HG03575 (cell line): Measurements from ENCODE around the gene SLC7A11.
"Not testable (repeated sequence)": the region's sequence is repeated elsewhere in the genome, so short reads cannot be mapped to it uniquely, and the experiment has no call there.

Experiments
- ATAC-seq: cut with Tn5 transposase; IDR thresholded peaks from one replicate; pipeline ENCODE4 v1.9.1; 2021; ENCODE audit not compliant: unreplicated experiment, insufficient number of reproducible peaks, low FRiP score; ENCODE audit errors: extremely low read depth

SLC7A11 gene

GRCh38 chr4:138248058-138248457, 5.9 kb upstream of the SLC7A11 start:
- no peak for ATAC-seq

GRCh38 chr4:138247643-138248042, 5.5 kb upstream of the SLC7A11 start:
- no peak for ATAC-seq

DNA sequence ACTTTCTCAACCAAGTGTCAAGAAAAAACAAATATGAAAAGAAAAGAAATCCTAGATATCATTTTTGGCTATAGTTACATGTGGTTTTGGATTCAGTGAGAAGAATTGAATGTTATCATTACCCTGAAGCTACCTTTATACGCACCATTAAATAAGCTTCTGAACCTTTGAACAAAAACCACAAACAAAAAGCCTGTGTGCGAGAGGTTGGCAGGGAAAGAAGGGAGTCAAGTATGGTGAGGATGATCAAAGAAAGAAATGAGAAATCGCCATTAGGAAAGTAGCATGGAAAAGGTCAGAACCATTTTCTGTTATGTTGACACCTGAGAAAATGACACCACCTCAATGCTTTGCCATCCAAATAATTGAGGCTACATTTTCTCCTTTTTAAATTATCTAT, 1.2 kb upstream of the SLC7A11 start:
- no peak for ATAC-seq

DNA sequence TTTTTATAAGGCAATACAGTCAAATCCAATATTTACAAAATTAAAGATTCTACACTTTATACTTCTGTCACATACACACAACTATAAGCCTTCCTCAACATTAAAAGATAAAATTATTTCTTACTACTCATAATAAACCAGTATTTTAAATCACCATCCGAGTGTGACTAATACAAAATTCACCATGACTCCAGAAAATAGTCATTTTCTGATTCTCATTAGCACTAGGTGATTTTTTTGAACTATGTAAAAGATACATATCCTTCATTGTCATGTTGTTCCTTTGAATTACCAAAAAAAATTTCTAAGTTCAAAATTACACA, 646 bp upstream of the SLC7A11 start:
- ATAC-seq, result no peak

DNA sequence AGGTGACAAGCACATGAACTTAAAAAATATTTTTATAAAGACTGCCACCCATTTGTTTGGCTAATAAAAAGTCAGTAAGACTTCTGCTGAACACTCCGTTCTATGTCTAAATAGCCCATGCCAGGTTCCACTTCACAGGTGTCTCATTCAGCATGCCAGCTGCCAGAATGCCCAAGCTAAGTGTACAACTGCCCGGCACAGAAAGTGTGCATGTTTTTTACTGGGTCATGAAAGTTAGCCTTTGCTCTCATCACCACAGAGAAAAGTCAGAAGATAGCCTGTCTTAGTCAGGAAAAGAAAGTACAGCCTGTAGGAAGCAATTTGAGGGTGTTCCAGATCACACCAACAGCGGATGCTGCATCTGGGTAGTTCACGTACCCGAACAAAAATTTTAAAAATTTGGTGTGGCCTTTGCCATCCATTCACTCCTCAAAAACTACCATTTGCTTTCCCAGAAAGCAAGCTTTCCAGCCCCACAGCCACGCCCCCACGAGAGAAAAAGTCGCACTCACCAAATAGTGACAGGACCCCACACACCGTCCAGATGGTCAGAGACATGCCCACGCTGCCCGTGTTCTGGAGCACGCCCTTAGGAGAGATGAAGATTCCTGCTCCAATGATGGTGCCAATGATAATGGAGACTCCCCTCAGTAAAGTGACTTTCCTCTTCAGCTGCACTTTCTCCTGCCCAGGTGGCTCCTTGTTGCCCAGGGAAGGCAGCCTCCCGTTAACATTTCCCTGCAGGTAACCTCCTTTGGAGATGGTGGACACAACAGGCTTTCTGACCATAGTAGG, 671 bp downstream of the SLC7A11 start:
- ATAC-seq, result no peak

- ATAC-seq, result no peak
Observed at GRCh38 chr4:138239491-138239890, 2.7 kb downstream of the SLC7A11 start.

GRCh38 chr4:138238521-138239292, 3.4 kb downstream of the SLC7A11 start:
- ATAC-seq, result no peak

GRCh38 chr4:138237132-138237531, 5.0 kb downstream of the SLC7A11 start:
- ATAC-seq, result not testable (repeated sequence)

- no peak for ATAC-seq
Observed at GRCh38 chr4:138236037-138236436, 6.1 kb downstream of the SLC7A11 start.

DNA sequence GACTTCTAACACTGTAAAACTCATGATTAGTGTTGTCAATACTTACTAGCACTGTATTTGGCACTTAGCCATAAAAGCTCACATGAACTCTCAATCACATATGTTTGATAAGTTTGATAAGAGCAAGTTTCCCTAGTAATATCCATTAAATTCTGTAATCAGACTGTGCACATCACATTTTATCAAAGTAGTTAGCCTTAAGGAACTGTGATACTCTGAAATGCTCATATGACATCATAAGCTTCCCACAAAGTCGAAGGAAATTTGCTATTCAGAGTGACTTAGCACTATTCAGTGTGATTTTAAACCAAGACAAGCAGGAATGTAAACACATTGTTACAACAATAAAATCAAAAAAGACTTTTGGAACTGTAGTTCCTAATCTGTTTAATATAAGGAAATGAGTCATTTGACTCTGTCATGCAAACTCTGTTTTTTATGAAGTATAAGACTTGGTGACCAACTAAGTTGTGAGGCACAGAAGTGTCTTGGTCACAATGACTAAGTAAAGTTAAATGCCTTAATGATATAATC, 6.7 kb downstream of the SLC7A11 start:
- ATAC-seq, result no peak

DNA sequence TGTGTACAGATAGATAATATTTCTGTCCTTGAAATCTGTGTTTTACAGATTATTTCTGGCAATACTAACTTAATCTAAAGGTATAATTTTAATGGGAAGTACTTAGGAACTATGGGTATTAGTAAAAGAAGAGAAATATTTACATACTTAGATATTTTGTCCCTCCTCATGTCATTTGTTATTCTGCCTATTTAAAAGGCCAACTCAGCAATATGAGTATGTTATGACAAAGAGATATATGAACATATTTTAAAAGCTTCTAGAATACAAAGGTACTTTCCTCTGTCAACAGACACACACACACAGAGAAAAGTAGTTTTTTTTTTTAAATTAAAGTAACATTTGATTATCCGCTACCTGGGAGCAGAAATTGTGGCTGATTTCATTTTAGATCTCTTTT, 7.9 kb downstream of the SLC7A11 start:
- no peak for ATAC-seq

GRCh38 chr4:138233313-138234034, 8.7 kb downstream of the SLC7A11 start:
- no peak for ATAC-seq

DNA sequence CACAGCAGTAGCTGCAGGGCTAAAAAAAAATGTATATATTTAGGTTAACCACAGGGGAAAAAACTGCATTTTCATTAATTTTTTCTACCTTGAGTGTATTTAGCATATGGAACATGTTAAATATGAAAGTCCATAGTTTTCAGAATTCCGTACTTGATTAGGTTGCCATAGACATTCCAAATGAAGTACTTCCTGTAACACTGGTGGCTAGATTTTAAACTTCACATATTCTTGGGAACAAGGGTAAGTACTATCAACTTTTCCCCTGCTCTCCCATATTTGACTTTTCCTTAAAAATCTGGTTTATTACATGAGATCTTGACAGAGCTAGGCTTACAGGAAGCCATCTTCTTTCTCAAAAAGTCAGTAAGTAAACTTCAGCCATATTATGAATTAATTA, 9.8 kb downstream of the SLC7A11 start:
- no peak for ATAC-seq

DNA sequence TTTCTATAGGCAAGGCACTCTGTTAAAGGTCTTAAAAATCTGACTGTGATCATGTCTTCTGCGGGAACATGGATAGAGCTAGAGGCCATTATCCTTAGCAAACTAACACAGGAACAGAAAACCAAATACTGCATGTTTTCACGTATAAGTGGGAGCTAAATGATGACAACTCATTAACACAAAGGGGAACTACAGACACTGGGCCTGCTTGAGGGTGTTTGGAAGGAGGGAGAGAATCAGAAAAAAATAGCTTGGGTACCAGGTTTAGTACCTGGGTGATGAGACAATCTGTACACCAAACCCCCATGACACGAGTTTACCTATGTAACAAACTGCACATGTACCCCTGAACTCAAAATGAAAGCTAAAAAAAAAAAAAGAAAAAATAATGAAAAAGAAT, 12.1 kb downstream of the SLC7A11 start:
- no peak for ATAC-seq

DNA sequence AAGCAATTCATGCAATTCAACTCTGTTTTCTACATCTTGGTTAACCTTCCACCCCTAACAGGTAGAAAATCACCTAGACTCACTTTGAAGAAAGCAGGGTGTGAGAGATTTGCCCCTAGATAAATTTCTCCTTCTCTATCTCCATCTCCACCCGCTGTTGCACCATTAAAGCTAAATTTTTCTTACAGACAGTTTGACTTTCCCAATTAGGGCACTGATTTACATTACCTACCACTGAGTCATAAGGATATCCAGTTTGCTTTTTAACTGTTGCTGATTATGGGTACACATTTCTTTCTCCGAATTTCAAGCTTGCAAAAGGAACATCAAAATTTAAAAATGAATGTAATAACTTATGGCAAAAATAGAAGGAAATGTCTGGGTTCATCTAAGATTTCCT, 13.0 kb downstream of the SLC7A11 start:
- ATAC-seq, result no peak

DNA sequence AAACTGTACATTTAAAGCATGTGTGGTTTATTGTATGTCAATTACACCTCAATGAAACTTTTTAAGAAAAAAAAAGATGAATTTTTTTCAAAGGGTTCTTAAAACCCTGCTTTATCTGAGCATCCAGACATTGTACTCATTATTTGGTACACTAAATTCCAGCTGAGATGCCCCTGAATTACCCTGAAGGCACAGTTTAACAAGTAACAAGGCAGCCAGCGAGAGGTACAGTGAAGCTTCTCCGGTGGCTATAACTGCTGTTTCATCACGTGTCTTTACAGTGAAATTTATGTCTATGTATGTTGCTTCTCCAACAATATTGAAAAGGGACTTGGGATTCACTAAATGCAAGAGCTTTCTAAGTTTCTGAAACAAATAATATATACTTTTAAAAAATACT, 15.8 kb downstream of the SLC7A11 start:
- ATAC-seq, result no peak

- no peak for ATAC-seq
Observed at GRCh38 chr4:138225477-138225876, 16.7 kb downstream of the SLC7A11 start.

DNA sequence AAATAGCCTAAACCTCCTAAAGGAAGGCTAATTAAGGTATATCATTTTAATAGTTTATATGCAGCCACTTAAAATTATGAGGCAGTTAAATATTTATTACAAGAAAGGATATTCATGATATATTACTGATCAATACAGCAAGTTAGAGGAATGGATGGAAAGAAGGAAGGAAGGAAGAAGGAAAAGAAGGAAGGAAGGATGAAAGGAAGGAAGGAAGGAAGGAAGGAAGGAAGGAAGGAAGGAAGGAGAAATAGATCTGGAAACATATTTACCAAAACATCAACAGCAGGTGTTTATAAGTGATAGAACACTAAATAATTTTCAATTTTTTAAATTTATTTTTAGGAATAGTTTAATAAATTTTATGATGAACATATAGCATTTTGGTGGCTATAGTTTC, 17.5 kb downstream of the SLC7A11 start:
- ATAC-seq, result no peak

DNA sequence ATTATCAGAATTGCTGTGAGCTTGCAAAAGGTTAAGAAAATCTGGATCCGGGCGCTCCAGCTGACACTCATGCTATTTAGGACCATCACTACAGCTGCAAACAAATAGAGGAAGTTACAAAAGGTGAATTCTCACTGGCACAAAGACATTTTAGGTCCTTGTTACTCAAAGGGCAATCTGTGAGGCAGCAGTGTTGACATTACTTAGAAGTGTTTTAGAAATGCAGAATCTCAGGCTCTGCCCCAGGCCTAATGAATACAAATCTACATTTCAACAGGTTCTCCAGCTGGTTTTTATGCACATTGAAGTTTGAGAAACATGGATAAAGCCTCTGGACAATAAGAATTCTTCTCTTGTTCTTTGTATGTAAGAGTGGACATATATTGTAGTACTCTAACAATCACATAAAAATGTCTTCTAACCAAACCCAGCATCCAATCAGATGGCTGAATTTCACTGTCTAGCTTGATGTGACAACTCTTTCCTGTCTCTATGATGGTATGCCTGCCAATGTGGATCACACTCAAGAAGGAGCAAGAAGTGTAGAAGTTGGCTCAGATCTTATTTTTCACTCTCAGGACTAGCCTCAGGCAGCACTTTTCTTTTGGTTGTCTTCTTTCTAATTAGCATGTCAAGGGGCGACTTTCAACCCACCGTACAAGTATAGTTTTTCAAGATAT, 18.8 kb downstream of the SLC7A11 start:
- no peak for ATAC-seq
